GDM1 (cell line): Measurements from ENCODE around the gene KRT77.
"Not testable (repeated sequence)": the region's sequence is repeated elsewhere in the genome, so short reads cannot be mapped to it uniquely, and the experiment has no call there.

Experiments used
- DNase-seq: peaks from one replicate; lab custom pipeline; 2025; lab: John Stamatoyannopoulos, UW

KRT77 gene

DNA sequence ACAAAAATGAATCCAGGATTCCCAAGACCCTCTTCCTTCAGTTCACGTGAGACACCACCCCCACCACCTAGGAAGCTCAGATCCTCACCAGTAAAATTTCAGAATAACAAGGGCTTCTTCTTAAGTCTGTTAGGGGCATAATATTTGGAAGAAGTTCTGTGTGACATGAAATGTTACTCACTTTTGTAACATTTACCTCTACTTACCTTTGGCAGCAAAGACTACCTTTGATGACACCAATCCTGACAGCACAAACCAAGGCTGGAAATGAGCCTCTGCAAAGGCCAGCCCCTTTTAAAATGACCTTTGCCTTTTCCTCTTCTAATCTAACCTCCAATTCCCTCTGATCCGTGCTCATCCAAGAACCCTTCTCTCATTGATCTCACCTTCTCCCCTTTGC is 19.4 kb upstream of the KRT77 start:
- no peak for DNase-seq

- no peak for DNase-seq
These were observed 18.6 kb upstream of the KRT77 start for GRCh38 chr12:52721838-52722470.

DNA sequence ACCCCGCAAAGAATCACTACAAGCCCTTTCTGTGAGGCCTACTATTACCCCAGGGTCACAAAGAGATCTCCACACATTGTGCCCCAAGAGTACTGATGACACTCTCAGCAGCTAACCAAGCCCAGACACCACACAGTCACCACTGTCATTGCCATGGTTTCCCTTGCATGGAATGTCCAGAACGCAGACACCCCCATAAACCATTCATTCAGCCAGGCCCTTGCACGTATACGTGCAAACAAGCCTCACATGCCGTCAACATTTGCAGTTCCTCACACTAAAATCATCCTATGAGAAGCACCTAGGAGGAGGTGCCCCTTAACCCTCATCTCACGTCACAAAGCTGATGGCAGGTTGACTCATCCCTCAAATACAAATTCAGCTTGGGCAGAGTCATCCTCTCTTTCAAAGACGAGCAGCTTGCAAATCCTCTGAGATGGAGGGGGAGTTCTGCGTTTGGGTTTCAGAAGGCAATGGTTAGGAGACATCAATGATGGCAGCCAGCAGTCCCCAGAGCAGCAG is 17.1 kb upstream of the KRT77 start:
- no peak for DNase-seq

DNA sequence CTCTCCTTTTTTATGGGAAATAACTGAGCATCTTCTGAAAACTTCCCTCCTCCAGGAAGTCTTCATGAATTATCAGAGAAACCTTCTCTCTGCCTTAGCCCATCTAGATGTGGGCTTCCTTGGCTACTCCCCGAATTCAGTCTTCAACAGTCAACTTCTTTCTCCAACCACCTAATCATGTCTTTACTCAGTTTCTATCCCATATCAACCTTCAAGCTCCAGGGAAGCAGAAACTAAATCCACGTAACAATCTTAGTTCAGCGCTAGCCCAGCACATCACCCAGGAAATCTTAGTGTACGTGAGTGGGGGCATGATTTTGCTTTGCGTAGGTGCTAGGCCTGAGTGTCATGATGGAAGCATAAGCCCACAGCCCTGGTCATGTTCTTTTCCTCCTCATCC is 12.7 kb upstream of the KRT77 start:
- no peak for DNase-seq

DNA sequence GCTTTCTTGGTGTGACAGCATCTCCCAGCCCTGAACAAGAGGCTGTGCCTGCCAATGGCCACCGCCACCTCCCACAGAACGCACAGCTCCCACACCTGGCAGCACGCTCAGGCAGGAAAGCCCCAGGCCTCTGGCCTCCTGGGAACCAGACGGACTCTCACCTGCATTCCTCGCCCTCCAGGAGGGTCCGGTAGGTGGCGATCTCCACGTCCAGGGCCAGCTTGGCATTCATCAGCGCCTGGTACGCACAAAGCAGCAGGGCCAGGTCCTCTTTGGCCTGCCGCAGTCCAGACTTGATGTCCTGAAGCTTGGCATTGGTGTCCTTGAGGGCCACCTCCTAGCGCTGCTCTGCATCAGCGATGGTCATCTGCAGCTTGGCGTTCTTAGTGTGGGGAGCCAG is 12.1 kb upstream of the KRT77 start:
- DNase-seq: no peak

GRCh38 chr12:52714887-52715281 is 11.6 kb upstream of the KRT77 start:
- DNase-seq: no peak

GRCh38 chr12:52713960-52714886 is 10.9 kb upstream of the KRT77 start:
- no peak for DNase-seq

DNA sequence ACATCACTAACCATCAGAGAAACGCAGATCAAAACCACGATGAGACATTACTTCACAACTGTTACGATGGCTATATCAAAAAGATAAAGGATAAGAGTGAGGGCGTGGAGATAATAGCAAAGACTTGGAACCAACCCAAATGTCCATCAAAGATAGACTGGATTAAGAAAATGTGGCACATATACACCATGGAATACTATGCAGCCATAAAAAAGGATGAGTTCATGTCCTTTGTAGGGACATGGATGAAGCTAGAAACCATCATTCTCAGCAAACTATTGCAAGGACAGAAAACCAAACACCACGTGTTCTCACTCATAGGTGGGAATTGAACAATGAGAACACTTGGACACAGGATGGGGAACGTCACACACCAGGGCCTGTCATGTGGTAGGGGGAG is 8.8 kb upstream of the KRT77 start:
- DNase-seq: not testable (repeated sequence)

- no peak for DNase-seq
These were observed 7.4 kb upstream of the KRT77 start for GRCh38 chr12:52710730-52711129.

DNA sequence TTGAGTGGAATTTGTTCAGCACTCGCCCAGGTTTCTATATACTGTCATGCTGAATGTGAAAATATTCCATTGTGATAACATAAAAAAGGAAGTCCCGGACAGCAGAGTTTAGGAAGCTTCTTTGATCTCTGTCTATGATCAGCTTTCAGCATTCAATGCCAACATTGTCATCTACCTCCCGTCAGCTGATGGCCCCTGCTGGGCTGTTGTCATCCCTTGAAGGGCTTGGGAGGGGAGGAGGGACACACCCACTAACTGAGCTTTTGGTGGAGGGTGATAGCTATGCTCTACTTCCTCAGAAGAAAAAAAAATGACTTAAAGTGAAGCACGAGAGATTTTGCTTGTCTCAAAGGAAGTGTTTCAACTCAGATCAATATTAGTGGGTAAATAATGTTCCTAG is 4.7 kb upstream of the KRT77 start:
- no peak for DNase-seq

- DNase-seq: no peak
These were observed 1.1 kb upstream of the KRT77 start for GRCh38 chr12:52704464-52704863.

DNA sequence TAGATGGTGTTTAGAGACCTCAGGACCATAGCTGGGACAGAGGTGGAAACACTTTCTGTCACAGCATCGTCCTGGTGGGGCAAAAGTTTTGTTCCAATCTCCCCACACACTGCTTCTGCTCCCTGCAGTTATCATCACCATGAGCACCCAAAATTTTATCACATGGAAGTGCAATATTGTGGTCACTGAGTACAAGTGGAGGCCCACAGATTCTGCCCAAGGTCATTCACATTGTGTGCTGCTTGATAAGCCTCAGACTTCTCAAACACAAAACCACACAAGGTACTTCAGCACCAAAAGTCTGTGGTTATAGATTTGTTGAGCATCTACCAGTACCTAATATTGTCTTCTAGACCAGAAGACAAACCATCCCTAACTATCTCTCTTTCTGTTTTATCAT is 554 bp upstream of the KRT77 start:
- no peak for DNase-seq

- DNase-seq: no peak
These were observed 986 bp downstream of the KRT77 start for GRCh38 chr12:52702338-52702737.

- no peak for DNase-seq
These were observed 2.0 kb downstream of the KRT77 start for GRCh38 chr12:52701281-52701680.

DNA sequence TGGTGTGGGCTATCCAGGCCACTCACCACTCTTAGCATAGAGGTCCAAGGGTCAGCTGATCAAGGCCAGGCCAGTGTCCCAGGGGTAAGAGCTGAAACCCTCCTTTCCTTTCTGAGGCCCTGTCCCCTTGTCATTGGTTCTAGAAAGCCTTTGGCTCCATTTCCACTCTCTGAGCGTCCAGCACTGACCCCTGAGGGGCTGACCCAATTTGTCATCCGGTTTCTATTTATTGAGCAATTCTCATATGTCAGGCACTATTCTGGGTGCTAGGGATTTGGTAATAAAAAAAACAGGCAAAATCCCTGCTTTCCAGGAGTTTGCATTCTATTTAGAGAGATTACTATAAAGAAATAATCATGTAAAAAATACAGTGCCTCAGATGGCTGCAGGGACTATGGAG is 3.4 kb downstream of the KRT77 start:
- no peak for DNase-seq

DNA sequence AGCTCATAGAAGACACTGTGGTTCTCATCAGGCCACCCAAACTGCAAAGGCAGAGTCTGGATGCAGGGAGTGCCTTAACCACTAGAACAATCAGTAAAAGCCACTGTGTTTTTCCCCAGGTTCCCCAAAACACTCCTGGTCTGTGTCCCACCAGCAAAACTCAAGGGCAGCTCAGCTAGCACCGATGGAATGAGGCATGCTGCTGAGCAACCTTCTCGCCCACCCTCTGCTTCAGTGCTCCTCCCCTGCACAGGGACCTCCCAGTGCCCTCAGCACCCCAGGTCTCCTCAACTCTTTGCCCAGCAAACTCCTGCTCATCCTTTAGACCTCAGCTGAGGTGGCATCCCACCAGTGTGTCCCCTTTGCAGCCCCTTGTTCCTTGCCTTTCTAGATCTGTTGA is 4.0 kb downstream of the KRT77 start:
- DNase-seq: no peak

- no peak for DNase-seq
These were observed 4.5 kb downstream of the KRT77 start for GRCh38 chr12:52698651-52699340.

DNA sequence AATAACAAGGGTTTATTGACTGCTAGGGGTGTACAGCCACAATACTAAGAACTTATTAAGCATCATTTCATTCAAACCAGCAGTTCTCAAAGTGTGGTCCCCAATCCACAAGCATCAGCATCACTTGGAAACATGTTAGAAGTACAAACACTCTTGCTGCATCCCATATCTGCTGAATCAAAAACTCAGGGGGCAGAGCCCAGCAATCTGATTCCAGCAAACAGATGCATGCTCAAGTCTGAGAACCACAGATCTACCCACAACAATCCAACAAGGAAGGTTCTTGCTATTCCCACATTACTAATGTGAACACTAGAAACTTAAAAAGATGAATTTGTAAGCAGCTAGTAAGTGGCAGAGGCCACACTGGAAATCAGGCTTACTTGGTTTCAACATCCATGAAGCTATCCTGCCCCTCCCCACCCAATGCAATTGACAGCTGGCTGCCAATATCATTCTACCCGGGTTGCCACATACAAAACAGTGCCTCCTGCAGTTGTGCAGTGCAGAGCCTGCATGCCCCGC is 6.2 kb downstream of the KRT77 start:
- DNase-seq: no peak

- no peak for DNase-seq
These were observed 6.7 kb downstream of the KRT77 start for GRCh38 chr12:52696588-52696987.

GRCh38 chr12:52695039-52695438 is 8.3 kb downstream of the KRT77 start:
- DNase-seq: no peak

DNA sequence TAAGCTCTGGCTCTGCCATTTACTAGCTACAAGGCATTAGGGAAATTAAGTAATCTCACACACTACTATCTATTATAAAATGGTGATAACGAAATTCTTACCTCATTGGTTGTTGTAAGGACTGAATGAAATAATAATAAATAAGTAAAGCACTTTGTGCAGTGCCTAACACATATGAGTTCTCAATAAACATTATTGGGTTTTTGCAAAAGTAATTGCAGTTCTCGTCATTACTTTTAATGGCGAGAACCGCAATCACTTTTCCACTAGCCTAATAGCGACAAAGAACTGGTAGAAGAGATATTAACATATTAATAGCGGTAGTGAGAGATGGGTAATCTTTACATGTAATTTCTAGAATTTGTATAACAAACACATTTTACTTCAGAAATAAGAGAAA is 9.2 kb downstream of the KRT77 start:
- no peak for DNase-seq

GRCh38 chr12:52693261-52693660 is 10.1 kb downstream of the KRT77 start:
- DNase-seq: no peak

- no peak for DNase-seq
These were observed 11.1 kb downstream of the KRT77 start for GRCh38 chr12:52692254-52692653.
